Measurements from ENCODE around the gene ZDHHC3. TPM values are rescaled to one million over a fixed set of nuclear protein-coding genes. Genes with fewer than 3 reads are reported as not detected.

Gene ZDHHC3
- polyA plus RNA-seq, 1 of the 3 experiments (the other 2 are of a cell fraction): 60.7 TPM

DNA sequence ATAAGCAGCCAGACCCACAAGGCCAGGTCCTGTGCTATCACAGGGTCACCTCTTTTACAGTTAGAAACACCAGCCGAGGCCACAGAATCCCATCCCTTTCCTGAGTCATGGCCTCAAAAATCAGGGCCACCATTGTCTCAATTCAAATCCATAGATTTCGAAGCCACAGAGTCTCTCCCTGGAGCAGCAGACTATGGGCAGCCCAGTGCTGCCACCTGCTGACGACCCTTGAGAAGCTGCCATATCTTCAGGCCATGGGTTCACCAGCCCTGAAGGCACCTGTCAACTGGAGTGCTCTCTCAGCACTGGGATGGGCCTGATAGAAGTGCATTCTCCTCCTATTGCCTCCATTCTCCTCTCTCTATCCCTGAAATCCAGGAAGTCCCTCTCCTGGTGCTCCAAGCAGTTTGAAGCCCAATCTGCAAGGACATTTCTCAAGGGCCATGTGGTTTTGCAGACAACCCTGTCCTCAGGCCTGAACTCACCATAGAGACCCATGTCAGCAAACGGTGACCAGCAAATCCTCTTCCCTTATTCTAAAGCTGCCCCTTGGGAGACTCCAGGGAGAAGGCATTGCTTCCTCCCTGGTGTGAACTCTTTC lies 62.0 kb downstream of the ZDHHC3 start:
- H3K36me3 ChIP-seq (replicated peaks in 1 of 2; ENCODE audit: control insufficient read depth in 1 of 2, insufficient read depth in 2 of 2, low read length in 1 of 2): peaks cover 0 to 2% of the 10 kb centered on the region in 2 experiments
- H3K27ac ChIP-seq (ENCODE audit: low read depth in 2 of 2, low read length in 1 of 2): no peak overlapping the region
- DNase-seq: peak; percentile 74
- POLR2A ChIA-PET: no interaction called here
- H3K4me2 ChIP-seq: no peak overlapping the region
- no peaks in the 10 kb centered on the region for H3K27me3 ChIP-seq (ENCODE audit: insufficient read depth)
- no peaks in the 10 kb centered on the region for H3K79me2 ChIP-seq (ENCODE audit: insufficient read depth)
- no peak overlapping the region for H3K4me3 ChIP-seq (ENCODE audit: low read depth in 2 of 2, low read length in 1 of 2)
- H4K20me1 ChIP-seq (ENCODE audit: insufficient read depth): no peaks in the 10 kb centered on the region
- H3K9ac ChIP-seq: no peak overlapping the region
- no peaks in the 10 kb centered on the region for H3F3A ChIP-seq (replicated peaks; ENCODE audit: insufficient read depth)
- no peaks in the 10 kb centered on the region for H3K9me2 ChIP-seq
- no peak overlapping the region for H2AFZ ChIP-seq (ENCODE audit: low read depth)
- H3K9me3 ChIP-seq: no peaks in the 10 kb centered on the region
- TF ChIP-seq MEF2A (IDR thresholded peaks at IDR 0.05; ENCODE audit: borderline replicate concordance, low read depth): no peak
- TF ChIP-seq SMC3 (IDR thresholded peaks at IDR 0.05; ENCODE audit: low read depth, low read length): peak; percentile 90
- no peak for TF ChIP-seq SIN3A (IDR thresholded peaks at IDR 0.05; ENCODE audit: borderline replicate concordance, low read depth, low read length)
- no peak for TF ChIP-seq NRF1 (IDR thresholded peaks at IDR 0.05; ENCODE audit: low read depth, low read length)
- no peak for TF ChIP-seq TEAD4 (IDR thresholded peaks at IDR 0.05; ENCODE audit: borderline replicate concordance, insufficient read depth)
- TF ChIP-seq TAF1 (IDR thresholded peaks at IDR 0.05; ENCODE audit: borderline replicate concordance, low read depth, low read length): no peak
- no peak for TF ChIP-seq TCF12 (IDR thresholded peaks at IDR 0.05)
- TF ChIP-seq, protein P1, sequence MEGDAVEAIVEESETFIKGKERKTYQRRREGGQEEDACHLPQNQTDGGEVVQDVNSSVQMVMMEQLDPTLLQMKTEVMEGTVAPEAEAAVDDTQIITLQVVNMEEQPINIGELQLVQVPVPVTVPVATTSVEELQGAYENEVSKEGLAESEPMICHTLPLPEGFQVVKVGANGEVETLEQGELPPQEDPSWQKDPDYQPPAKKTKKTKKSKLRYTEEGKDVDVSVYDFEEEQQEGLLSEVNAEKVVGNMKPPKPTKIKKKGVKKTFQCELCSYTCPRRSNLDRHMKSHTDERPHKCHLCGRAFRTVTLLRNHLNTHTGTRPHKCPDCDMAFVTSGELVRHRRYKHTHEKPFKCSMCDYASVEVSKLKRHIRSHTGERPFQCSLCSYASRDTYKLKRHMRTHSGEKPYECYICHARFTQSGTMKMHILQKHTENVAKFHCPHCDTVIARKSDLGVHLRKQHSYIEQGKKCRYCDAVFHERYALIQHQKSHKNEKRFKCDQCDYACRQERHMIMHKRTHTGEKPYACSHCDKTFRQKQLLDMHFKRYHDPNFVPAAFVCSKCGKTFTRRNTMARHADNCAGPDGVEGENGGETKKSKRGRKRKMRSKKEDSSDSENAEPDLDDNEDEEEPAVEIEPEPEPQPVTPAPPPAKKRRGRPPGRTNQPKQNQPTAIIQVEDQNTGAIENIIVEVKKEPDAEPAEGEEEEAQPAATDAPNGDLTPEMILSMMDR (IDR thresholded peaks at IDR 0.05): peak; percentile 80
- TF ChIP-seq MXI1 (IDR thresholded peaks at IDR 0.05; ENCODE audit: low read depth, low read length): no peak
- TF ChIP-seq RAD21 (IDR thresholded peaks at IDR 0.05; ENCODE audit: low read length): peak; percentile 80
- no peak for TF ChIP-seq ELF1 (IDR thresholded peaks at IDR 0.05)
- TF ChIP-seq EP300 (IDR thresholded peaks at IDR 0.05; ENCODE audit: borderline replicate concordance in 1 of 2, low read depth in 1 of 2, low read length in 1 of 2): no peak
- no peak for TF ChIP-seq JUND (IDR thresholded peaks at IDR 0.05)
- no peak for TF ChIP-seq CHD2 (IDR thresholded peaks at IDR 0.05; ENCODE audit: low read length, partially characterized antibody)
- TF ChIP-seq, protein P2, sequence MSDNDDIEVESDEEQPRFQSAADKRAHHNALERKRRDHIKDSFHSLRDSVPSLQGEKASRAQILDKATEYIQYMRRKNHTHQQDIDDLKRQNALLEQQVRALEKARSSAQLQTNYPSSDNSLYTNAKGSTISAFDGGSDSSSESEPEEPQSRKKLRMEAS (IDR thresholded peaks at IDR 0.05; ENCODE audit: low read depth): peak; percentile 6; the same call in 1 of the 2 replicates
- no peak for TF ChIP-seq EZH2phosphoT487 (IDR thresholded peaks at IDR 0.05; ENCODE audit: borderline replicate concordance, low read depth)
- TF ChIP-seq IRF3 (IDR thresholded peaks at IDR 0.05; ENCODE audit: low read depth, low read length): no peak
- TF ChIP-seq, protein P3, sequence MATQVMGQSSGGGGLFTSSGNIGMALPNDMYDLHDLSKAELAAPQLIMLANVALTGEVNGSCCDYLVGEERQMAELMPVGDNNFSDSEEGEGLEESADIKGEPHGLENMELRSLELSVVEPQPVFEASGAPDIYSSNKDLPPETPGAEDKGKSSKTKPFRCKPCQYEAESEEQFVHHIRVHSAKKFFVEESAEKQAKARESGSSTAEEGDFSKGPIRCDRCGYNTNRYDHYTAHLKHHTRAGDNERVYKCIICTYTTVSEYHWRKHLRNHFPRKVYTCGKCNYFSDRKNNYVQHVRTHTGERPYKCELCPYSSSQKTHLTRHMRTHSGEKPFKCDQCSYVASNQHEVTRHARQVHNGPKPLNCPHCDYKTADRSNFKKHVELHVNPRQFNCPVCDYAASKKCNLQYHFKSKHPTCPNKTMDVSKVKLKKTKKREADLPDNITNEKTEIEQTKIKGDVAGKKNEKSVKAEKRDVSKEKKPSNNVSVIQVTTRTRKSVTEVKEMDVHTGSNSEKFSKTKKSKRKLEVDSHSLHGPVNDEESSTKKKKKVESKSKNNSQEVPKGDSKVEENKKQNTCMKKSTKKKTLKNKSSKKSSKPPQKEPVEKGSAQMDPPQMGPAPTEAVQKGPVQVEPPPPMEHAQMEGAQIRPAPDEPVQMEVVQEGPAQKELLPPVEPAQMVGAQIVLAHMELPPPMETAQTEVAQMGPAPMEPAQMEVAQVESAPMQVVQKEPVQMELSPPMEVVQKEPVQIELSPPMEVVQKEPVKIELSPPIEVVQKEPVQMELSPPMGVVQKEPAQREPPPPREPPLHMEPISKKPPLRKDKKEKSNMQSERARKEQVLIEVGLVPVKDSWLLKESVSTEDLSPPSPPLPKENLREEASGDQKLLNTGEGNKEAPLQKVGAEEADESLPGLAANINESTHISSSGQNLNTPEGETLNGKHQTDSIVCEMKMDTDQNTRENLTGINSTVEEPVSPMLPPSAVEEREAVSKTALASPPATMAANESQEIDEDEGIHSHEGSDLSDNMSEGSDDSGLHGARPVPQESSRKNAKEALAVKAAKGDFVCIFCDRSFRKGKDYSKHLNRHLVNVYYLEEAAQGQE (IDR thresholded peaks at IDR 0.05; ENCODE audit: low read depth, low read length): peak; percentile 72; the same call in 1 of the 2 replicates
- CTCF ChIA-PET: interaction anchor here (0.6 to 4.2 kb wide), 18 partner anchors 8 to 592 kb away, joined by 3 to 50 read pairs (median 4); partner anchors contain the start of genes EXOSC7, ZDHHC3 and ZNF501
- H3K4me1 ChIP-seq (ENCODE audit: control insufficient read depth in 1 of 2, insufficient read depth in 2 of 2, low read depth in 1 of 2, low read length in 1 of 2): peaks cover 0 to 7% of the 10 kb centered on the region in 2 experiments; a peak in 1 of 4 replicates
- whole genome bisulfite sequencing (ENCODE audit: low lambda C conversion rate): 28% methylated on average over 4 of the region's 4 CpGs
